Skeletal muscle tissue (tissue), 4 donors: ENCODE data around the gene PTPRM. TPM values are rescaled to one million over a fixed set of nuclear protein-coding genes. Genes with fewer than 3 reads are reported as not detected.

ENCODE experiments used
- H3K27ac ChIP-seq: one replicate; pipeline ENCODE4 v1.7.0; 2013; ENCODE audit warnings: mild to moderate bottlenecking, low read depth, low read length, inconsistent platforms
- H3K27me3 ChIP-seq, 3 donors: one replicate each; pipeline ENCODE4 v1.7.0; 2013; ENCODE audit warnings: low read length in 3 of 3; ENCODE audit not compliant: control insufficient read depth in 3 of 3, insufficient read depth in 3 of 3
- H3K36me3 ChIP-seq, 3 donors: one replicate each; pipeline ENCODE4 v1.7.0; 2013; ENCODE audit warnings: low read length in 3 of 3; ENCODE audit not compliant: control insufficient read depth in 3 of 3, insufficient read depth in 3 of 3
- H3K4me1 ChIP-seq, 3 donors: one replicate each; pipeline ENCODE4 v1.7.0; 2013; ENCODE audit warnings: low read length in 3 of 3, mild to moderate bottlenecking in 3 of 3; ENCODE audit not compliant: control insufficient read depth in 3 of 3, insufficient read depth in 3 of 3
- H3K4me3 ChIP-seq, 3 donors: one replicate each; pipeline ENCODE4 v1.7.0; 2013; ENCODE audit warnings: low read length in 3 of 3
- H3K9ac ChIP-seq, 3 donors: one replicate each; pipeline ENCODE4 v1.7.0; 2013; ENCODE audit warnings: low read length in 3 of 3, mild to moderate bottlenecking in 3 of 3, moderate library complexity in 2 of 3, low read depth in 1 of 3
- H3K9me3 ChIP-seq, 3 donors: one replicate each; pipeline ENCODE4 v1.7.0; 2013; ENCODE audit warnings: low read length in 3 of 3; ENCODE audit not compliant: control insufficient read depth in 3 of 3
- total RNA-seq: library from RNA; depleted of rRNA; stranded (reverse); fragments of >200 nt; gene quantifications from one replicate; pipeline ENCODE4 v1.2.3, GENCODE V29; 2014
- donor health status: Osteomylitis.

The PTPRM gene
- total RNA-seq, 1 donor from 2014 or later: 68.9 TPM

- Histone ChIP-seq H3K9me3 (no peaks in the 10 kb centered on the region), H3K4me1 (peaks cover 22 to 37% (median 25%) of the 10 kb centered on the region in 3 donors), H3K36me3 (no peaks in the 10 kb centered on the region), H3K27ac (no peak overlapping the region), H3K4me3 (no peak overlapping the region), H3K27me3 (no peaks in the 10 kb centered on the region), H3K9ac (no peak overlapping the region)
Observed at GRCh38 chr18:7597500-7597899, 30.4 kb downstream of the PTPRM start.

- Histone ChIP-seq H3K4me3 (no peak overlapping the region), H3K36me3 (no peaks in the 10 kb centered on the region), H3K27me3 (no peaks in the 10 kb centered on the region), H3K9me3 (no peaks in the 10 kb centered on the region), H3K4me1 (peaks cover 23 to 37% (median 26%) of the 10 kb centered on the region in 3 donors), H3K27ac (no peak overlapping the region), H3K9ac (no peak overlapping the region)
Observed at GRCh38 chr18:7598167-7599047, 31.3 kb downstream of the PTPRM start.

- peaks cover 31 to 49% (median 38%) of the 10 kb centered on the region in 3 donors for H3K4me1 ChIP-seq
- H3K9me3 ChIP-seq: no peaks in the 10 kb centered on the region
- H3K4me3 ChIP-seq: no peak overlapping the region
- no peaks in the 10 kb centered on the region for H3K36me3 ChIP-seq
- H3K9ac ChIP-seq: no peak overlapping the region
- H3K27ac ChIP-seq: no peak overlapping the region
- H3K27me3 ChIP-seq: no peaks in the 10 kb centered on the region
Observed at GRCh38 chr18:7600036-7600435, 32.9 kb downstream of the PTPRM start.

- no peak overlapping the region for H3K27ac ChIP-seq
- H3K9me3 ChIP-seq: no peaks in the 10 kb centered on the region
- H3K27me3 ChIP-seq: no peaks in the 10 kb centered on the region
- H3K4me1 ChIP-seq: peaks cover 34 to 48% (median 38%) of the 10 kb centered on the region in 3 donors
- H3K4me3 ChIP-seq: no peak overlapping the region
- H3K9ac ChIP-seq: no peak overlapping the region
- no peaks in the 10 kb centered on the region for H3K36me3 ChIP-seq
Observed at GRCh38 chr18:7600528-7601245, 33.6 kb downstream of the PTPRM start.

GRCh38 chr18:7601246-7601615 is 34.1 kb downstream of the PTPRM start:
- peaks cover 31 to 48% (median 41%) of the 10 kb centered on the region in 3 donors for H3K4me1 ChIP-seq
- no peaks in the 10 kb centered on the region for H3K36me3 ChIP-seq
- H3K27ac ChIP-seq: no peak overlapping the region
- H3K4me3 ChIP-seq: no peak overlapping the region
- no peaks in the 10 kb centered on the region for H3K27me3 ChIP-seq
- no peaks in the 10 kb centered on the region for H3K9me3 ChIP-seq
- H3K9ac ChIP-seq: no peak overlapping the region

GRCh38 chr18:7601936-7602335 is 34.8 kb downstream of the PTPRM start:
- H3K4me3 ChIP-seq: no peak overlapping the region
- no peak overlapping the region for H3K9ac ChIP-seq
- no peak overlapping the region for H3K27ac ChIP-seq
- H3K36me3 ChIP-seq: no peaks in the 10 kb centered on the region
- H3K9me3 ChIP-seq: no peaks in the 10 kb centered on the region
- no peaks in the 10 kb centered on the region for H3K27me3 ChIP-seq
- peaks cover 36 to 53% (median 46%) of the 10 kb centered on the region in 3 donors for H3K4me1 ChIP-seq

GRCh38 chr18:7603259-7604000 is 36.3 kb downstream of the PTPRM start:
- Histone ChIP-seq H3K4me1 (peaks cover 45 to 62% (median 60%) of the 10 kb centered on the region in 3 donors), H3K4me3 (no peak overlapping the region), H3K9ac (peak overlapping the region in 2 of 3 donors; percentile 46 to 51), H3K27ac (no peak overlapping the region), H3K27me3 (no peaks in the 10 kb centered on the region), H3K36me3 (no peaks in the 10 kb centered on the region), H3K9me3 (no peaks in the 10 kb centered on the region)

GRCh38 chr18:7604361-7604760 is 37.2 kb downstream of the PTPRM start:
- H3K36me3 ChIP-seq: no peaks in the 10 kb centered on the region
- no peak overlapping the region for H3K4me3 ChIP-seq
- peaks cover 50 to 72% (median 68%) of the 10 kb centered on the region in 3 donors for H3K4me1 ChIP-seq
- no peaks in the 10 kb centered on the region for H3K9me3 ChIP-seq
- peak overlapping the region in 2 of 3 donors; percentile 47 to 51 for H3K9ac ChIP-seq
- H3K27me3 ChIP-seq: no peaks in the 10 kb centered on the region
- no peak overlapping the region for H3K27ac ChIP-seq

GRCh38 chr18:7605705-7606104 is 38.6 kb downstream of the PTPRM start:
- peak overlapping the region; percentile 97 for H3K27ac ChIP-seq

More at GRCh38 chr18:7605705-7606104, 38.6 kb downstream of the PTPRM start:
- H3K9me3 ChIP-seq: no peaks in the 10 kb centered on the region
- peaks cover 51 to 66% (median 64%) of the 10 kb centered on the region in 3 donors for H3K4me1 ChIP-seq
- H3K4me3 ChIP-seq: no peak overlapping the region
- no peak overlapping the region for H3K9ac ChIP-seq
- no peaks in the 10 kb centered on the region for H3K36me3 ChIP-seq
- H3K27me3 ChIP-seq: no peaks in the 10 kb centered on the region
